Activated T-cell treated with anti-CD3 and anti-CD28 coated beads, Interleukin-2, amount 50 U/mL, for 4 hours (primary cell): ENCODE results near the gene ARHGAP11B.
"Not testable (repeated sequence)": the region's sequence is repeated elsewhere in the genome, so short reads cannot be mapped to it uniquely, and the experiment has no call there.

ENCODE experiments used
- ATAC-seq, 2 donors: fragments of 200-7000 bp; cut with Tn5 transposase; one replicate each; pipeline ENCODE4 v1.10.0; 2021
- DNase-seq: peaks from one replicate; pipeline ENCODE4 v3.0.0-alpha.2; 2020
- H3K27me3 Mint-ChIP-seq: one replicate; pipeline ENCODE4 v1.8.0; 2021; ENCODE audit warnings: low read depth, mixed read lengths
- H3K36me3 Mint-ChIP-seq: one replicate; pipeline ENCODE4 v1.8.0; 2022; ENCODE audit warnings: mixed read lengths; ENCODE audit not compliant: insufficient read depth
- H3K4me1 Mint-ChIP-seq: one replicate; pipeline ENCODE4 v1.8.0; 2021; ENCODE audit warnings: low read depth, mixed read lengths
- H3K4me3 Mint-ChIP-seq: one replicate; pipeline ENCODE4 v1.8.0; 2021; ENCODE audit warnings: mild to moderate bottlenecking, moderate library complexity, mixed read lengths
- H3K9me3 Mint-ChIP-seq: one replicate; pipeline ENCODE4 v1.8.0; 2021; ENCODE audit warnings: mixed read lengths

Gene ARHGAP11B

DNA sequence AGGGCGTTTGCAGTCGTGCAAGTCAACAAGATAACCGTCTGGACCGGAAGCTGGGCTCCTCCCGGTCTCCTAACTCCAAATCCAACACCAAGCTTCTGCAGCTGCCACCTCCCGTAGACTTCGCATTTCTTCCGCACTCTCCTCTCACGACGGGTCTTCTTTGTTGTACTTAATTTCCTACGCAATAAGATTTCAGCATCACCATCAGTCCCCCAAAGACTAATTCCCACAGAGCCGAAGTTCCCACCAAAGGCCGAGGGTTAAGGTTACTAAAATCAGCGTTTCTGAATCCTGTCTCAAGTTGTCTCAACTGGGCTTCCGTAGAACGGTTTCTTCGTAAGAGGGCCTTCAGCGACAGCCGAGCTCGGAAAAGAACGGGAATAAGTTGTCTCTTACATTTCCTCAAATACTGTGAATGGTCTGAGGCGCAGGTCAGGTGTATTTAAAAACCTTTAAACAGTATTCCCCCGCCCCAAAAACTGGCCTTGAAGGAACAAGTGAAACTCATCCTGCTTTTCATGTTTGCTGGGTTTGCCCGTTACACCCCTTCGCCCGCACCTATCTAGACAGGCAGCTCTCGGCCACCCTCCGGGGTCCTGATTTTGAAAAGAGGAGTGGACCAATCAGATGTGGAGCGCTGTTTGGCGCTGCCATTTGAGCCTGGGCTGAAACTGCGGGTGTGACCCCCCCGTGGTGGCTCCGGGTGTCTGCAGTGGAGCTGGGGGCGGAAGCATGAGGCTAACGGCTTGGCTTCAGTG is at the start of gene ARHGAP11B:
TSS of gene ARHGAP11B (plus strand) at position 693 of the 758 bp plus-strand sequence.
- H3K27me3 Mint-ChIP-seq, H3K36me3 Mint-ChIP-seq, H3K9me3 Mint-ChIP-seq: not testable (repeated sequence)
- peaks cover 18% of the 10 kb centered on the region for H3K4me1 Mint-ChIP-seq
- DNase-seq, result peak; percentile 86
- ATAC-seq, result peak; percentile 96
- H3K4me3 Mint-ChIP-seq, result peak within 1 kb of the TSS; percentile 93

DNA sequence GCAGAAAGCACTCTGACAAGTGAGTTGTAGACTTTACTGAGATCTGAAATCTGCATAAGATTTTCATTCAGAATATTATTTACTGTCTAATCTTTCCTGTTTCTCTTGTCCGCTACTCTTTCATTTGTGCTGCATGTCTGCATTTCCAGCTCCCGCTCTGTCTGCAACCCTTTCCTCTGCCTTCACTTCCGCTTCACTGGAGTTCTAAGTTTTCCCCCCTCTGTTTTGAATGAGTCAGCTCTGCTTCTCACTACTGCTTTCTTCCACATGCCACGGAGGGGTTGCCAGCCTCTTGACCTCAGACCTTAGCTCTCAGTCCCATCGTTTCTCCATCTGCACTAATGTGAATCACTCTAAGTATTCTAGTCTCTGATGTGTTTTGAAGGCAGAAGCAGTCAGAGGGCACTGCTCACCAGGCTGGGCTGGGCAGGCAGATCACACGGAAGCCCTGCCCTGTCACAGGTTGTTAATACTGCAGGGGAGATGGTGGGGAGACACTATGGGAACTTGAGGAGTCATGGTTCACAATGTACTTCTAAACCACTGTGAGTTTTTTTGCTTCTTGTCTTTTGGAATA is 46.4 kb upstream of the ARHGAP11B start:
- ATAC-seq, H3K4me1 Mint-ChIP-seq, H3K9me3 Mint-ChIP-seq, DNase-seq, H3K4me3 Mint-ChIP-seq, H3K36me3 Mint-ChIP-seq, H3K27me3 Mint-ChIP-seq: not testable (repeated sequence)

DNA sequence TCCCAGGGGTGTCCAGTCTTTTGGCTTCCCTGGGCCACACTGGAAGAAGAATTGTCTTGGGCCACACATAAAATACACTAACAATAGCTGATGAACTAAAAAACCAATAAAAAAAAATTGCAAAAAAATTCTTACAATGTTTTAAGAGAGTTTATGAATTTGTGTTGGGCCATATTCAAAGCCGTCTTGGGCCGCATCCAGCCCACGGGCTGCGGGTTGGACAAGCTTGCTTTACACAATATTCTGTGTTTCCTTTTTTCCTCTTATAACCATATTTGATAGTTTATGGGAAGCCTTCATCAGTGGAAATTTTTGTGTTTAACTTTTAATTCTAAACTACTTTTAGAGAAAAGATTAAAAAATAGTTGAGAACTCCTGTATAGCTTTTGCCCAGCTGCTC is 45.2 kb upstream of the ARHGAP11B start:
- not testable (repeated sequence) for H3K4me1 Mint-ChIP-seq, ATAC-seq, H3K4me3 Mint-ChIP-seq, H3K9me3 Mint-ChIP-seq, H3K36me3 Mint-ChIP-seq, DNase-seq, H3K27me3 Mint-ChIP-seq

DNA sequence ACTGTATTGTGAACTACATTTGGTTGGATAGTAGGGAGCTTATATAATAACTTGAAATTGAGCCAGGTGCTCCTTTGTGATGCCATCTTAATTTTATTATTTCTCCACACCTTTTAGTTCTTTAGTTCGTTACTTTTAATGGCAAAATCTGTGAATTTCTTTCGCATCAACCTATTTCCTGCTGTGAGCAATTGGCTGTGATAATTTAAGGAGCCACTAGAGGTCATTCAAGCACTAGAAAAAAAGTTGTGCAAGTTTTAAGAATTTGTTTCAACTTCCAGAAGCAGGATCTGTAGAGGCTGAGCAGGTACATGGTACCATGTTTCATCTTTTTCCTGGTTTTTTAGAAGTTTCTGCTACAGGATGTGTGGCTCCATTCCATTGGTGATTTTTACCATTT is 27.0 kb upstream of the ARHGAP11B start:
- not testable (repeated sequence) for ATAC-seq

DNA sequence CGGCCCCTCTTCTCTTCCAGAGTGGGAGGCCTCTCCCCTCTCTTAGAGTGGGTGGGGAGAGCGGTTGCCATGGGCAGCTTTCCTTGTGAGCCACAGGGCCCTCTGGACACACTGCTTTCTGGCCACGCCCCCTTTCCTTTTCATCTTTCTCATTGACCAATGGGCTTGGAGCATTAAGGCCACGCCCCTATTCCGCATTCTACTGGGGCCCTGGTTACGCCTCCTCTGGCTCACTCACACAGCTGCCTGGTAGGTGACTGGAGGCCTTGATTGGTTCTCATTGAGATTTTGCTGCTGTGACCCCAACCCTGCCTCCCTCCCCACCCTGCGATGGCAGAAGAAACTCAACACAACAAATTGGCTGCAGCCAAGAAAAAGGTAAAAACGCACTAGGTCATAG is 22.1 kb upstream of the ARHGAP11B start, which contains the start of gene GOLGA8H:
TSS of gene GOLGA8H (plus strand) at position 233 of the 400 bp plus-strand sequence. CDS start at position 331, 98 bp downstream.
- H3K4me1 Mint-ChIP-seq, DNase-seq, ATAC-seq, H3K36me3 Mint-ChIP-seq, H3K27me3 Mint-ChIP-seq, H3K4me3 Mint-ChIP-seq, H3K9me3 Mint-ChIP-seq: not testable (repeated sequence)

More for the DNA sequence above, 27.0 kb upstream of the ARHGAP11B start:
- not testable (repeated sequence) for H3K4me3 Mint-ChIP-seq, H3K36me3 Mint-ChIP-seq, H3K27me3 Mint-ChIP-seq, H3K4me1 Mint-ChIP-seq, H3K9me3 Mint-ChIP-seq, DNase-seq

DNA sequence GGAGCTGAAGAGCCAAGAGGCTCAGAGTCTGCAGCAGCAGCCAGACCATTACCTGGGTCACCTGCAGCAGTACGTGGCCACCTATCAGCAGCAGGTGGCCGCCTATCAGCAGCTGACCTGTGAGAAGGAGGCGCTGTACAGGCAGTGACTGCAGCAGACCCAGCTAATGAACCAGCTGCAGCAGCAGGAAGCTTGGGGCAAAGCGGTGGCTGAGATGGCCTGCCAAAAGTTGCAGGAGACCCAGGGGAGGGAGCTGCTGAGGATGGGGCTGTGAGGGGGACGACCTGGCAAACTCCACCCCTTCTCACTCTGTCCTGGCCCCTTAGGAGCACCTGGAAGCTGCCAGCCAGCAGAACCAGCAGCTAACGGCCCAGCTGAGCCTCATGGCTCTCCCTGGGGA is 13.7 kb upstream of the ARHGAP11B start:
- not testable (repeated sequence) for DNase-seq, ATAC-seq, H3K4me1 Mint-ChIP-seq, H3K4me3 Mint-ChIP-seq, H3K27me3 Mint-ChIP-seq, H3K36me3 Mint-ChIP-seq, H3K9me3 Mint-ChIP-seq

DNA sequence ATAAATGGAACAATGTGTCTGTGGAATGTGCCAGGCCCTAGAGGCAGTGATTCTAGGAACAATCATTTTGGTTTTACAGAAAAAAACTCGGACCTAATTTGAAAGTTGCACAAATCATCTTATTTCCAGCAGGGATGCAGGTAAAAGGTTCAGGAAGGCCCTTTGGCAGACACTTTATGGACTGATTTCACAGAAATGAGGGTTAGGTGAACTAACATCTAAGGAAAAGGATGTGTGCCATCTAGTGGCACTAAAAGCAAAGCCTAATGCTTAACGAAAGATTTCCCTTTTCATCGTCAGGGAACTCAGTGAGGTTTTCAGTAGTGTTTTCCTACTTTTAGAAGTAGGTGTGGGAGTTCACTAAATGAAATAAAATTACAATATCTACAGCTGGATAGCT is 4.6 kb upstream of the ARHGAP11B start:
- not testable (repeated sequence) for H3K9me3 Mint-ChIP-seq, H3K27me3 Mint-ChIP-seq, H3K36me3 Mint-ChIP-seq, ATAC-seq, H3K4me1 Mint-ChIP-seq, DNase-seq, H3K4me3 Mint-ChIP-seq

DNA sequence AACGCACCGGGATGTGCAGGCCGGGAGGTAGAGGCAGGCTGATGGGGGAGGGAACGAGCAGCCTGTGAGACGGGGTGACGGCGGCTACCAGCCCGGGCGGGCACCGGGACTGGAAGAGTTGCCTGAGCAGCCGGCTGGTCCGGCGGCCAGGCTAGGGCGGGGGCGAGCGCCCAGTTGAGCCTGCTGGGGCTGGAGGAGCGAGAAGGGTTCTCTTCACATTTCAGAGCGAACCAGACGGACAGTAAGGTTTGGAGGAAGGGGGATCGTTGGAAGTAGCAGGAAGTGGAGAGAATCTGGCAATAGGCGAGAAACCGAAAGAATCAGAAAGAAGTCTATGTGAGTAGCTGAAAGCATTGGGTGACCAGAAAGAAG is 252 bp downstream of the ARHGAP11B start:
- H3K27me3 Mint-ChIP-seq, DNase-seq, H3K36me3 Mint-ChIP-seq, H3K9me3 Mint-ChIP-seq: not testable (repeated sequence)
- Mint-ChIP-seq H3K4me1 (peaks cover 18% of the 10 kb centered on the region), H3K4me3 (peak overlapping the region; percentile 93)
- ATAC-seq, result peak; percentile 10 to 11

DNA sequence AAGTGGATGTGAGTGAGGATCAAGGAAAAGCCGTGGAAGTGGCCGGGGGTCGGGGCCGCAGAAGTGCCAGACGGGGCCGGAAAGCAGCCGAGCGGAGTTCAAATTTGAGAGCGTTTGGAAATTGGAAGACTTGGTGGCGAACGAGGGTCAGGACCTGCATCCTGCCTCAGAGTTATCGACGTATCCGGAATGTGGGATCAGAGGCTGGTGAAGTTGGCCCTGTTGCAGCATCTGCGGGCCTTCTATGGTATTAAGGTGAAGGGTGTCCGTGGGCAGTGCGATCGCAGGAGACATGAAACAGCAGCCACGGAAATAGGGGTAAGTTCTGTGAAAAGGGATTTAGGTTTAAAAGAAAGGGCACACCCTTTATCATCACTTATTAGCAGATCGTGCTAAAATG is 704 bp downstream of the ARHGAP11B start:
- H3K9me3 Mint-ChIP-seq, H3K27me3 Mint-ChIP-seq, DNase-seq, H3K36me3 Mint-ChIP-seq: not testable (repeated sequence)
- ATAC-seq, result peak in 1 of 2 donors; percentile 1
- Mint-ChIP-seq H3K4me3 (peak overlapping the region; percentile 93), H3K4me1 (peaks cover 18% of the 10 kb centered on the region)

DNA sequence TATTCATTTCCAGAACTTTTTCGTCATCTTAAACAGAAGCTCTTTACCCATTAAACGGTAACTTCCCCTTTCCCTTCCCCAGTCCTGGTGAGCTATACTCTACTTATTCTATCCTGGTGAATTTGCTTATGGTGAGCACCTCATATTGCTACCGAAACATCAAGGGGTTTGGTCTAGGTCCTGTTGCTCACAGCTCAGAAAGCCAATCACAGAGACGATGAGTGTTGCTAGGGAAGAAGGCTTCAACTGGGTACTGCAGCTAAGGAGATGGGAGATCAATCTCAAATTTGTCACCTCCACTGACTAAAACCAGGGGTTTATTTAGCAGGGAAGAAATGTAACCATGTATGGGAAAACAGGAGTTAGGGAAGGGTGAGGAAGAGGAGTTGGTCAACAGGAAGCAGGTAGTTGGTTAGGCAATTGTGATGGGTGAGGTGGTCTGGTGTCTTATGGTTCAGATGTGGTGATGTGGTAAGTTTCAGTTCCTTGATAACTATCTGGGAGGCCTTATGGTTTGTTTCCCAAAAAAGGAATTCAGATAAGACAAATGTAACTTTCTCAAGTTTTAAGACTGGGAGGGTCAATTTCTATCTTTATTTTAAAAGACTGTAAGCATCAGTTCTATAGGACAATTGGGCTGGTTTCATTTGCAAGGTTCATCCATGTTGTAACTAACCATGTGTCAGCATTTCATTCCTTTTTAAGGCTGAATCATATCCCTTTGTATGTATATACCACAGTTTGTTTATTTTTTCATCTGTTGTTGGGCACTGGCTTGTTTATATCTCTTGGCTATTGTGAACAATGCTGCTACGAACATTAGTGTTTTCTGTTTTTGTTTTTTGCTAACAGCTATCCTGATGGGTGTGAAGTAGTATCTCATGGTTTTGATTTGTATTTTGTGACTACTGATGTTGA is 24.3 kb downstream of the ARHGAP11B start:
- Mint-ChIP-seq H3K36me3 (peaks cover 12% of the 10 kb centered on the region), H3K27me3 (no peaks in the 10 kb centered on the region)

DNA sequence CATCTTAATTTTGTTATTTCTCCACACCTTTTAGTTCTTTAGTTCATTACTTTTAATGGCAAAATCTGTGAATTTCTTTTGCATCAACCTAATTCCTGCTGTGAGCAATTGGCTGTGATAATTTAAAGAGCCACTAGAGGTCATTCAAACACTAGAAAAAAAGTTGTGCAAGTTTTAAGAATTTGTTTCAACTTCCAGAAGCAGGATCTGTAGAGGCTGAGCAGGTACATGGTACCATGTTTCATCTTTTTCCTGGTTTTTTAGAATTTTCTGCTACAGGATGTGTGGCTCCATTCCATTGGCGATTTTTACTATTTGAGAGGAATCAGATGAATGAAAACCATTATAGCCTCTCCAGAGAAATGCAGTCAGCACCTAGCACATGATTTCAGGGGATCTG is 35.2 kb downstream of the ARHGAP11B start:
- not testable (repeated sequence) for ATAC-seq, H3K36me3 Mint-ChIP-seq, H3K4me1 Mint-ChIP-seq, H3K4me3 Mint-ChIP-seq, H3K27me3 Mint-ChIP-seq, DNase-seq, H3K9me3 Mint-ChIP-seq

More for the DNA sequence above, 24.3 kb downstream of the ARHGAP11B start:
- DNase-seq (no peak), ATAC-seq (no peak)
- H3K4me3 Mint-ChIP-seq, result no peak overlapping the region
- no peaks in the 10 kb centered on the region for H3K9me3 Mint-ChIP-seq
- H3K4me1 Mint-ChIP-seq, result peaks cover 17% of the 10 kb centered on the region

DNA sequence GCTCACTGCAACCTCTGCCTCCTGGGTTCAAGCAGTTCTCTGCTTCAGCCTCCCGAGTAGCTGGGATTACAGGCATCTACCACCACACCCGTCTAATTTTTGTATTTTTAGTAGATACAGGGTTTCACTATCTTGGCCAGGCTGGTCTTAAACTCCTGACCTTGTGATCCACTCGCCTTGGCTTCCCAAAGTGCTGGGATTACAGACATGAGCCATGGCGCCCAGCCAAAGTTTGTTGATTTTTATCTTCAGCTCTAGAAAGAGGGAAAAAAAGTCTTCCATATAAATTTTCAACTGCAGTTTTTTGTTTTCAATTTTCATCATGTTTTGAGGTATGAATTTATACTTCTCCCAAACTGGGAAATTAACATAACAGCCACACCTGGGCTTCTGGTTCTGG is 43.7 kb downstream of the ARHGAP11B start:
- not testable (repeated sequence) for H3K36me3 Mint-ChIP-seq, DNase-seq, H3K4me1 Mint-ChIP-seq, H3K9me3 Mint-ChIP-seq, H3K27me3 Mint-ChIP-seq, H3K4me3 Mint-ChIP-seq, ATAC-seq

DNA sequence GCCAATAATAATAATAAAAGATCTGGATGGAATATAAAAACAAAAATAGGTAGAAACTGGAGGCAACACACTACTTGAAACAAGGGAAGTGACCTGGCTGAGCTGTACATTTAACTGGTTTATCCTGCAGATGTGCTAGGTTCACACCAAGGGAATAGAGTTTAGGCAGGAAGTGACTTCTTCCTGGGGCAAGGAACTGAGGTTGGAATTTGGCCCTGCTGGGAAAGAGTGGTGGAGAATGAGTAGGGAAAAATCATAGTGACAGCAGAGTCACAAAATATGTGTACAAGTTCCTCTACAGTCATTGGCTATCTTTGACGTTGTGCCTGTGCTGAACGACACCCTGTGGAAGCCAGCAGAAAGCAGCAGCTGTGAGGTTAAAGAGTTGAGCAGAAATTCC is 44.1 kb downstream of the ARHGAP11B start:
- H3K4me3 Mint-ChIP-seq, result no peak overlapping the region
- DNase-seq (no peak), ATAC-seq (no peak)
- H3K27me3 Mint-ChIP-seq, result no peaks in the 10 kb centered on the region
- peaks cover 3% of the 10 kb centered on the region for H3K4me1 Mint-ChIP-seq
- H3K36me3 Mint-ChIP-seq, result peaks cover 8% of the 10 kb centered on the region
- no peaks in the 10 kb centered on the region for H3K9me3 Mint-ChIP-seq

DNA sequence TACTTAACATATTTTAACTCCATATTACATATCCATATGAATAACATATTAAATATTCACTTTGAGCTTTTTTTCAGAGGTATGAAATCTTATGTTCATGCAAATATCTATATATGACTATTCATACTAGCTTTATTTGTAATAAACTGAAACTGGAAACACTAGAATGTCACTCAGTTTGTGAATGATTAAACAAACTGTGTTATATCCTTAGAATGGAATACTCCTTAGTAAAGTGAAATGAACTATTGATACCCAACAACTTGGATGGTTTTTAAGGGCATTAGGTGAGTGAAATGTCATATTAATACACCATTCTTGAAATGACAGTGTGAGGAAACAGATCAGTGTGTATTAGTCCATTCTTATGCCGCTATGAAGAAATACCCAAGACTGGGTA is 45.4 kb downstream of the ARHGAP11B start:
- H3K27me3 Mint-ChIP-seq, result no peaks in the 10 kb centered on the region
- H3K4me3 Mint-ChIP-seq, result no peak overlapping the region
- H3K9me3 Mint-ChIP-seq, result no peaks in the 10 kb centered on the region
- peaks cover 8% of the 10 kb centered on the region for H3K36me3 Mint-ChIP-seq
- no peak for DNase-seq
- peak in 1 of 2 donors; percentile 56 for ATAC-seq
- peaks cover 3% of the 10 kb centered on the region for H3K4me1 Mint-ChIP-seq
